IMR-90 (cell line): ENCODE results near the gene ACAN. TPM values are rescaled to one million over a fixed set of nuclear protein-coding genes. Genes with fewer than 3 reads are reported as not detected.

ENCODE experiments used
- ATAC-seq: fragments of 200-7000 bp; cut with Tn5 transposase; 2 replicates; pipeline ENCODE4 v1.9.1; 2020; ENCODE audit warnings: low read depth, mild to moderate bottlenecking, moderate library complexity
- BruUV-seq: library from RNA; stranded (reverse); fragments of 400-500 nt; replicated peaks from 2 replicates; lab custom pipeline; 2021; lab: Mats Ljungman, UMichigan
- CTCF ChIA-PET: fragments of 300-600 bp; formaldehyde crosslinking; extraction: SDS; loops from one replicate; lab custom pipeline; 2021; ENCODE audit warnings: antibody characterized with exemption; lab: Yijun Ruan, JAX
- POLR2A ChIA-PET: fragments of 300-600 bp; sonication (Branson Sonifier 250); formaldehyde crosslinking; loops from one replicate; lab custom pipeline; 2022; ENCODE audit warnings: antibody characterized with exemption; ENCODE audit not compliant: unreplicated experiment; lab: Charles Lee
- DNase-seq: peaks from one replicate; pipeline ENCODE4 v3.0.0; 2013
- H2AFZ ChIP-seq: replicated peaks from 2 replicates; pipeline ENCODE3; 2013; ENCODE audit warnings: low read length, mild to moderate bottlenecking; ENCODE audit not compliant: poor library complexity
- H2AK5ac ChIP-seq: 2 replicates; pipeline ENCODE4 v1.6.1; 2013; ENCODE audit warnings: low read depth, low read length, inconsistent platforms
- H2AK9ac ChIP-seq: replicated peaks from 2 replicates; pipeline ENCODE3; 2013; ENCODE audit warnings: mild to moderate bottlenecking, low read depth, low read length, moderate library complexity; ENCODE audit not compliant: poor library complexity
- H2BK120ac ChIP-seq: 2 replicates; pipeline ENCODE4 v1.6.1; 2013; ENCODE audit warnings: low read depth, low read length, inconsistent platforms
- H2BK15ac ChIP-seq: 3 replicates; pipeline ENCODE4 v1.6.1; 2013; ENCODE audit warnings: low read depth, low read length, inconsistent platforms
- H2BK20ac ChIP-seq: 2 replicates; pipeline ENCODE4 v1.6.1; 2013; ENCODE audit warnings: low read depth, mild to moderate bottlenecking, inconsistent platforms, low read length, moderate library complexity
- H2BK5ac ChIP-seq: 2 replicates; pipeline ENCODE4 v1.6.1; 2013; ENCODE audit warnings: mild to moderate bottlenecking, low read depth, low read length, inconsistent platforms; ENCODE audit not compliant: poor library complexity, severe bottlenecking
- H3K14ac ChIP-seq: replicated peaks from 2 replicates; pipeline ENCODE4 v1.6.1; 2013; ENCODE audit warnings: low read depth, low read length, inconsistent platforms
- H3K18ac ChIP-seq: 2 replicates; pipeline ENCODE4 v1.6.1; 2013; ENCODE audit warnings: low read depth, low read length, control low read depth
- H3K23ac ChIP-seq: 2 replicates; pipeline ENCODE4 v1.6.1; 2013; ENCODE audit warnings: low read depth, low read length, inconsistent platforms
- H3K27ac ChIP-seq: 2 replicates; pipeline ENCODE4 v1.5.1; 2013; ENCODE audit warnings: mild to moderate bottlenecking, control low read depth, low read length; ENCODE audit not compliant: insufficient read depth
- H3K27me3 ChIP-seq: 2 replicates; pipeline ENCODE4 v1.6.1; 2013; ENCODE audit warnings: low read length; ENCODE audit not compliant: control insufficient read depth, insufficient read depth
- H3K36me3 ChIP-seq: 2 replicates; pipeline ENCODE4 v1.6.1; 2013; ENCODE audit warnings: low read length, mixed read lengths; ENCODE audit not compliant: control insufficient read depth, insufficient read depth
- H3K4ac ChIP-seq: 2 replicates; pipeline ENCODE4 v1.6.1; 2013; ENCODE audit warnings: low read depth, low read length, inconsistent platforms
- H3K4me1 ChIP-seq: 2 replicates; pipeline ENCODE4 v1.6.1; 2013; ENCODE audit warnings: low read length, mixed read lengths; ENCODE audit not compliant: control insufficient read depth, insufficient read depth
- H3K4me2 ChIP-seq: 2 replicates; pipeline ENCODE4 v1.6.1; 2013; ENCODE audit warnings: low read depth, mild to moderate bottlenecking, control low read depth, low read length, moderate library complexity
- H3K4me3 ChIP-seq: 2 replicates; pipeline ENCODE4 v1.5.1; 2013; ENCODE audit warnings: low read depth, mild to moderate bottlenecking, control low read depth, low read length, moderate library complexity; ENCODE audit not compliant: insufficient read depth
- H3K56ac ChIP-seq: 2 replicates; pipeline ENCODE4 v1.6.1; 2013; ENCODE audit warnings: low read length, inconsistent platforms; ENCODE audit not compliant: insufficient read depth; ENCODE audit errors: extremely low read depth
- H3K79me1 ChIP-seq, 2 experiments: 2 replicates each; pipeline ENCODE4 v1.6.1; 2013; ENCODE audit warnings: low read length in 2 of 2, inconsistent platforms in 1 of 2, low read depth in 1 of 2
- H3K9ac ChIP-seq: 2 replicates; pipeline ENCODE4 v1.6.1; 2013; ENCODE audit warnings: low read depth, low read length, control low read depth
- H3K9me1 ChIP-seq: 2 replicates; pipeline ENCODE4 v1.6.1; 2013; ENCODE audit warnings: low read length, inconsistent platforms; ENCODE audit not compliant: insufficient read depth
- H3K9me3 ChIP-seq: 2 replicates; pipeline ENCODE4 v1.6.1; 2013; ENCODE audit warnings: low read length; ENCODE audit not compliant: control insufficient read depth, insufficient read depth
- H4K20me1 ChIP-seq: 2 replicates; pipeline ENCODE4 v1.6.1; 2013; ENCODE audit warnings: low read length, inconsistent platforms; ENCODE audit not compliant: insufficient read depth
- H4K5ac ChIP-seq: 2 replicates; pipeline ENCODE4 v1.6.1; 2013; ENCODE audit warnings: mild to moderate bottlenecking, low read depth, low read length, control low read depth
- H4K8ac ChIP-seq, 2 experiments: 2 replicates each; pipeline ENCODE4 v1.6.1; 2013; ENCODE audit warnings: low read depth in 2 of 2, low read length in 2 of 2, control low read depth in 1 of 2, inconsistent platforms in 1 of 2
- H4K91ac ChIP-seq: 2 replicates; pipeline ENCODE4 v1.6.1; 2013; ENCODE audit warnings: low read depth, low read length, inconsistent platforms; ENCODE audit not compliant: insufficient read depth
- BHLHE40 ChIP-seq: fragments of 150-350 bp; IDR thresholded peaks from 2 replicates; pipeline ENCODE4 v1.6.1; 2016; ENCODE audit warnings: mild to moderate bottlenecking, low read depth, low read length
- CEBPB ChIP-seq: IDR thresholded peaks from 2 replicates; pipeline ENCODE4 v1.6.1; 2012; ENCODE audit warnings: low read depth, low read length, improper control_type of control experiment
- CHD1 ChIP-seq: IDR thresholded peaks from 2 replicates; pipeline ENCODE4 v1.6.1; 2012; ENCODE audit warnings: low read depth, low read length, improper control_type of control experiment
- CTCF ChIP-seq: conservative IDR thresholded peaks from 2 replicates; pipeline ENCODE4 v1.5.1; 2012; ENCODE audit warnings: mild to moderate bottlenecking, low read depth, low read length, improper control_type of control experiment
- ELK1 ChIP-seq: fragments of 150-350 bp; IDR thresholded peaks from 2 replicates; pipeline ENCODE4 v1.6.1; 2016; ENCODE audit warnings: low read depth, mild to moderate bottlenecking, low read length, moderate library complexity, borderline replicate concordance
- FOS ChIP-seq: fragments of 150-350 bp; IDR thresholded peaks from 2 replicates; pipeline ENCODE4 v1.6.1; 2016; ENCODE audit warnings: low read depth, low read length
- MAFK ChIP-seq: IDR thresholded peaks from 2 replicates; pipeline ENCODE4 v1.6.1; 2012; ENCODE audit warnings: low read depth, low read length, improper control_type of control experiment
- MAZ ChIP-seq: IDR thresholded peaks from 2 replicates; pipeline ENCODE4 v1.6.1; 2012; ENCODE audit warnings: low read depth, mild to moderate bottlenecking, low read length, improper control_type of control experiment, moderate library complexity, borderline replicate concordance
- MXI1 ChIP-seq: IDR thresholded peaks from 2 replicates; pipeline ENCODE4 v1.6.1; 2012; ENCODE audit warnings: low read depth, mild to moderate bottlenecking, low read length, moderate library complexity, borderline replicate concordance
- NFE2L2 ChIP-seq: fragments of 150-350 bp; IDR thresholded peaks from 2 replicates; pipeline ENCODE4 v1.6.1; 2016; ENCODE audit warnings: low read depth, mild to moderate bottlenecking, low read length
- POLR2A ChIP-seq: IDR thresholded peaks from 2 replicates; pipeline ENCODE4 v1.6.1; 2012; ENCODE audit warnings: mild to moderate bottlenecking, low read depth, low read length
- RAD21 ChIP-seq: IDR thresholded peaks from 2 replicates; pipeline ENCODE4 v1.6.1; 2012; ENCODE audit warnings: low read length, improper control_type of control experiment
- RCOR1 ChIP-seq: IDR thresholded peaks from 2 replicates; pipeline ENCODE4 v1.6.1; 2012; ENCODE audit warnings: mild to moderate bottlenecking, low read length, improper control_type of control experiment; ENCODE audit not compliant: insufficient replicate concordance
- RFX5 ChIP-seq: IDR thresholded peaks from 2 replicates; pipeline ENCODE4 v1.8.0; 2012; ENCODE audit warnings: low read depth, mild to moderate bottlenecking, low read length, moderate library complexity
- SMC3 ChIP-seq: fragments of 150-350 bp; IDR thresholded peaks from 2 replicates; pipeline ENCODE4 v1.6.1; 2016; ENCODE audit warnings: low read depth, mild to moderate bottlenecking, antibody characterized with exemption, low read length, moderate library complexity
- USF2 ChIP-seq: fragments of 150-350 bp; IDR thresholded peaks from 2 replicates; pipeline ENCODE4 v1.6.1; 2017; ENCODE audit warnings: mild to moderate bottlenecking, antibody characterized with exemption, low read length, low read depth
- WGBS, 2 experiments: methylation state at CpG; one replicate each; pipeline versions ENCODE4 v1.1.5 to v1.1.7; 2013; ENCODE audit warnings: missing lambda C conversion rate in 2 of 2; ENCODE audit not compliant: insufficient read length in 1 of 2; ENCODE audit errors: extremely low coverage in 2 of 2; 5-methylcytosine and 5-hydroxymethylcytosine counted together
- dilution Hi-C: fragments of 300-500 bp; cut with HindIII; formaldehyde crosslinking; loops from one replicate; pipeline ENCODE4 v1.14.3; 2018; ENCODE audit warnings: low sequenced_read_pairs; ENCODE audit not compliant: unreplicated experiment
- in situ Hi-C: fragments of 300-500 bp; cut with MboI; formaldehyde crosslinking; loops from 3 replicates; pipeline ENCODE4 v1.14.3; 2019; ENCODE audit warnings: low sequenced_read_pairs, inconsistent platforms, mixed read lengths
- intact Hi-C: fragments of 100-400 bp; cut with micrococcal nuclease; formaldehyde crosslinking; loops from 2 replicates; pipeline ENCODE4 v1.10.0; 2022
- polyA plus RNA-seq, 3 experiments: library from polyadenylated mRNA; depleted of rRNA; stranded (reverse); fragments of >200 nt; gene quantifications; 2 replicates each; pipeline ENCODE4 v1.2.3, GENCODE V29; 2012; ENCODE audit warnings: low replicate concordance in 1 of 3
- total RNA-seq: library from RNA; depleted of rRNA; stranded (reverse); fragments of >200 nt; gene quantifications from 2 replicates; pipeline ENCODE4 v1.2.3, GENCODE V29; 2012

Gene ACAN
- total and polyA plus RNA-seq, 2 of the 4 experiments (the other 2 are of a cell fraction) = 0.54 to 0.96 TPM

GRCh38 chr15:88835646-88836045 lies 32.4 kb downstream of the ACAN start:
- H3K56ac ChIP-seq = no peak overlapping the region
- dilution Hi-C loops (no loop called here), intact Hi-C loops (loop anchor here (2.0 kb wide), 1 partner anchor 359 kb away; no protein-coding TSS in a partner anchor), in situ Hi-C loops (loop anchor here (25.0 kb wide), 2 partner anchors 173 to 348 kb away; no protein-coding TSS in a partner anchor)
- no peak overlapping the region for H4K91ac ChIP-seq
- H2BK5ac ChIP-seq = no peak overlapping the region
- no peaks in the 10 kb centered on the region for H4K20me1 ChIP-seq
- no peak overlapping the region for H4K8ac ChIP-seq
- no peaks in the 10 kb centered on the region; the same call in 1 of the 2 replicates for H3K27me3 ChIP-seq
- ChIA-PET CTCF (no interaction called here), POLR2A (no interaction called here)
- no peaks in the 10 kb centered on the region for H3K9me1 ChIP-seq
- no peak for TF ChIP-seq SMC3
- no peak for TF ChIP-seq MAFK
- TF ChIP-seq ELK1 = no peak
- no peak for TF ChIP-seq FOS
- no peak for TF ChIP-seq MAZ
- TF ChIP-seq RCOR1 = no peak
- no peak for TF ChIP-seq CTCF
- no peak for TF ChIP-seq CHD1
- TF ChIP-seq MXI1 = no peak
- TF ChIP-seq RFX5 = no peak
- TF ChIP-seq BHLHE40 = no peak
- no peak for TF ChIP-seq USF2
- TF ChIP-seq NFE2L2 = no peak
- TF ChIP-seq POLR2A = no peak
- TF ChIP-seq CEBPB = no peak
- TF ChIP-seq RAD21 = no peak
- no peak overlapping the region for H3K9ac ChIP-seq
- no peak overlapping the region for H3K14ac ChIP-seq
- H2AFZ ChIP-seq = no peak overlapping the region
- no TSS peak for BruUV-seq
- no peaks in the 10 kb centered on the region for H3K36me3 ChIP-seq
- H3K4ac ChIP-seq = no peak overlapping the region
- no peak overlapping the region for H3K18ac ChIP-seq
- H3K4me1 ChIP-seq = peaks cover 5% of the 10 kb centered on the region; the same call in 1 of the 2 replicates
- WGBS, 2 experiments = no CpG with 5 or more reads among the region's 2 CpGs
- H2AK9ac ChIP-seq = no peak overlapping the region
- no peak overlapping the region for H3K27ac ChIP-seq
- ATAC-seq (no peak), DNase-seq (peak; percentile 29)
- no peak overlapping the region for H2BK20ac ChIP-seq
- no peak overlapping the region for H2AK5ac ChIP-seq
- no peaks in the 10 kb centered on the region for H3K9me3 ChIP-seq
- H3K79me1 ChIP-seq = no peaks in the 10 kb centered on the region
- H2BK120ac ChIP-seq = no peak overlapping the region
- no peak overlapping the region for H3K4me3 ChIP-seq
- H2BK15ac ChIP-seq = no peak overlapping the region
- H3K23ac ChIP-seq = no peak overlapping the region
- no peak overlapping the region for H4K5ac ChIP-seq
- H3K4me2 ChIP-seq = no peak overlapping the region
